22Rv1 (cell line): ENCODE results near the gene TNPO3.

Experiments
- H3K27ac ChIP-seq: fragments of 450-650 bp; 2 replicates; pipeline ENCODE4 v1.5.1; 2017
- ZFX ChIP-seq: fragments of 450-650 bp; IDR thresholded peaks from 2 replicates; pipeline ENCODE4 v1.6.1; 2017; ENCODE audit warnings: antibody characterized with exemption, borderline replicate concordance
- TF ChIP-seq, protein P1 (sequence below): fragments of 450-650 bp; IDR thresholded peaks from 2 replicates; pipeline ENCODE4 v1.5.1; 2017; ENCODE audit warnings: mild to moderate bottlenecking

TNPO3 gene

DNA sequence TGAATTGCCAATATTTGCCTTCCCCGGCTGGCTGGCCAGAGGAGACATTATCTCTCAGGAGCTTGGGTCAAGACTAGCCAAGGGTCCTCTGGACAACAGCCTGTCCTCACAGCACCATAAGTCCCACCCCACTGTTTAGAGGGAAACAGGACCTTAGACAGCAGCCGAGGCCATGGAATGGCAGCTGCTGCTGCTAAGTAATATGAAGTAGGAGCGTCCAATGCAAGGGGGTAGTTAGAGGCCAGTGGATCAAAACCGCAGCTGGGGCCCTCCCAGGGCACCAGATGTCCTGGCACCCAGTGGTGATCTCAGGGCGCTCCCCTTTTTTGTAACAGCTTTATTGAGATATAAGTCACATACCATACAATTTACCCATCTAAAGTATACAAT, 131.5 kb downstream of the TNPO3 start:
- no peak for TF ChIP-seq ZFX
- TF ChIP-seq, protein P1, sequence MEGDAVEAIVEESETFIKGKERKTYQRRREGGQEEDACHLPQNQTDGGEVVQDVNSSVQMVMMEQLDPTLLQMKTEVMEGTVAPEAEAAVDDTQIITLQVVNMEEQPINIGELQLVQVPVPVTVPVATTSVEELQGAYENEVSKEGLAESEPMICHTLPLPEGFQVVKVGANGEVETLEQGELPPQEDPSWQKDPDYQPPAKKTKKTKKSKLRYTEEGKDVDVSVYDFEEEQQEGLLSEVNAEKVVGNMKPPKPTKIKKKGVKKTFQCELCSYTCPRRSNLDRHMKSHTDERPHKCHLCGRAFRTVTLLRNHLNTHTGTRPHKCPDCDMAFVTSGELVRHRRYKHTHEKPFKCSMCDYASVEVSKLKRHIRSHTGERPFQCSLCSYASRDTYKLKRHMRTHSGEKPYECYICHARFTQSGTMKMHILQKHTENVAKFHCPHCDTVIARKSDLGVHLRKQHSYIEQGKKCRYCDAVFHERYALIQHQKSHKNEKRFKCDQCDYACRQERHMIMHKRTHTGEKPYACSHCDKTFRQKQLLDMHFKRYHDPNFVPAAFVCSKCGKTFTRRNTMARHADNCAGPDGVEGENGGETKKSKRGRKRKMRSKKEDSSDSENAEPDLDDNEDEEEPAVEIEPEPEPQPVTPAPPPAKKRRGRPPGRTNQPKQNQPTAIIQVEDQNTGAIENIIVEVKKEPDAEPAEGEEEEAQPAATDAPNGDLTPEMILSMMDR = no peak
- no peak overlapping the region for H3K27ac ChIP-seq

DNA sequence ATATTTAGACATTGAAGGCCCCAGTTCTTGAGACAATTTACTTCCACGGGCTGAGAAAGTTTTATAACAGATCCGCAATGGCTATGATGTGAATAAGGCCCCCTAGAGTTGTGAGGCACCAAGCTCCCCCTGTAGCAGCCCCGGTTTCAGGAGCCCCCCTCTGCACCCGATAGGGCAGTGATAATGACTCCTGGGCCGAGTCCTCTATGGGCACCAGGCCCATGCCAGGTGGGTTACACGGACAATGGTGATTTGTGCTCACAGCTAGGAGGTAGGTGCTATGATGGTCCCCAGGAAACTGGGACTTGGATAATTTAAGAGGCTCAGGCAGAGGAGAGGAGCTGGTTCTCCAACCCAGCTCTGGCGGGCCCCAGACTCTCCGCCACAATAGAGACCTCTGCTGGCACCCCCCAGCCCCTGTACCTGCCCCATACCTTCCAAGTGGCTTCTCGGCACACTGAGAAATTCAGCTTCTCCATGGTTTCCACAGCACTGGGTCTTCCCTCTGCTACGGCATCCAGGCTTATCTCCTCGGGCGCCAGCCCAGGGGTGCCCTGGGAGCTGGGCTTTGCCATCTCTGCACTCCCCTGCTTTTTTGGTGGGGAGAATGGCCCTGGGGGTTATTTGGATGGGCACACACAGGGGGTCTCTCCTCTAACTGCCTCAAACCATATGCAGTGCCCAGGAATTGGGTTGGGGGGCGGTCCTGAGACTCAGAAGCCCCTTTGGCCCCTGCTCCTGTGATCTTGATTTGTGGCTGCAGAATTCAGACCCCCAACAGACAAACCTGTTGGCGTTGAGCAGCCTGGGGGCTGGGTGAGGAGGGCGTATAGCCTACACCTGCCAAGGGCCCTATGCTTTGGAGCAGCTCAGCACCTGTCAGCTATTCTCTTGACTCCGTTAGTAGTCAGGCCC, 132.2 kb downstream of the TNPO3 start:
- H3K27ac ChIP-seq = no peak overlapping the region
- TF ChIP-seq ZFX = no peak
- TF ChIP-seq, protein P1 = no peak

DNA sequence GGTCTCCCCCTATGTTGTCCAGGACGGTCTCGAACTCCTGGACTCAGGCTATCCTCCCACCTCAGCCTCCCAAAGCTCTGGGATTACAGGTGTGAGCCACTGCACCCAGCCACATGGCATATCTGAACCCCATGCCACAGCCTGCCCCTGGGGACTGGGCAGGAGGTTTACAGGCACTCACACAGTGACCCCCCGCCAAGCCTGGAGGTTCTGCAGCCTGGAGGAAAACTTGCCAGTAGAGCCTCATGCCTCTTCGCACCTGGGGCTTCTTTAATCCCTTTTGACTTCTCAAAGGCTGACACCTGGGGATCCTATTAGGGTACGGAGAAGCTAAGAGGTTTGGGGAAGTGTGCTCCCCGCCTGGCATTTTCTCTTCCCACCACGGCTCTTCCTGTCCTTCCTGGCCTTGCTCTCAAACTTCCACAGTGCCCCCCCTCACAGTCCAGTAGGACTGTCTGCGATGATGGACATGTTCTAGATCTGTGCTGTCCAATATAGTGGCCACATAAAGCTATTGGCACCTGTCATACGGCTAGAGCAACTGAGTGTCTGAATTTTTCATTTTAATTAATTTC, 133.0 kb downstream of the TNPO3 start:
- TF ChIP-seq, protein P1 = no peak
- TF ChIP-seq ZFX = no peak
- H3K27ac ChIP-seq = no peak overlapping the region

DNA sequence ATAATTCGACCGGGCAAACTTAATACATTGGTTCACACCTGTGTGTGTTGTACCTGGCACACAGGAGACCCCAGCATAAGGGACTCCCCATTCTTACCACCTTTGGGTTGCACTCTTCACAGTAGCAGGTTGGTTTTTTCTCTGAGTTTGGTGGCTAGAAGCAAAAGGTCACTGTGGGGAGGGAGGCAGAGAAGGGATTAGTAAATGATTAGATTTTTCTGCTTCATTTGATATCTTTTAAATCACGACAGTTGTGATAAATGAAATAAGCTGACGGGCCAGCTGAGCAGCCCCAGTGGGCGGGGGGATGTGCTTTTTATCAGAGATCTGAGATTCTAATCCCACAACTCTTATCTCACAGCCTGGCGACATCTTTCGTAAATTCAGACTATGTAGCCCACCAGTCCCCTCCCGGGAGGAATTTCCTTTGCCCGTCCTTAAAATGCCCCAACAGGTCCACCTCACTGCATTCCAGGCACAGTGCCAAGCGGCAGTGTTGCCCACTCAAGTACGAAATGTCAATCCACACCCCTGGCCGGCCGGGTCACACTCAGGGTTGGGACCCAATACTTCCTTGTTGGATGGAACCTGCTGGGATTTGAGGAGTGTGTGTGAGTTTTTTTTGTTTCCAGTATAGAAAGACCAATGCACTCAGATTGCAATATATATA, 133.9 kb downstream of the TNPO3 start:
- no peak overlapping the region for H3K27ac ChIP-seq

GRCh38 chr7:128919881-128920799, 134.8 kb downstream of the TNPO3 start:
- no peak overlapping the region for H3K27ac ChIP-seq
- TF ChIP-seq, protein P1 = no peak
- TF ChIP-seq ZFX = no peak

More for the DNA sequence above, 133.9 kb downstream of the TNPO3 start:
- TF ChIP-seq ZFX = no peak
- TF ChIP-seq, protein P1 = no peak

GRCh38 chr7:128919241-128919640, 135.7 kb downstream of the TNPO3 start:
- H3K27ac ChIP-seq = no peak overlapping the region
- TF ChIP-seq, protein P1 = no peak
- TF ChIP-seq ZFX = no peak
